Skeletal muscle cell (primary cell): Measurements from ENCODE around the gene PAX4.
A peak's percentile ranks its signal among the peaks of the same experiment; 100 is the strongest.

ENCODE experiments used
- DNase-seq: peaks from one replicate; pipeline ENCODE4 v3.0.0-alpha.2; 2010; ENCODE audit warnings: low read depth
- H3K4me3 ChIP-seq: 2 replicates; pipeline ENCODE4 v1.5.1; 2011; ENCODE audit warnings: low read depth, mild to moderate bottlenecking, control low read depth, low read length, moderate library complexity

The PAX4 gene

GRCh38 chr7:127618042-127618441 lies at the start of gene PAX4:
Gene PAX4 (minus strand): TSS chr7:127618142. CDS start chr7:127615928, 2,214 bp downstream.
- H3K4me3 ChIP-seq, result no peak within 1 kb of the TSS
- DNase-seq, result no peak

GRCh38 chr7:127667017-127667670 lies 49.2 kb upstream of the PAX4 start:
- DNase-seq, result no peak
- H3K4me3 ChIP-seq, result no peak overlapping the region

- no peak overlapping the region for H3K4me3 ChIP-seq
Observed at GRCh38 chr7:127666602-127667001, 48.7 kb upstream of the PAX4 start.

GRCh38 chr7:127665922-127666321 lies 48.0 kb upstream of the PAX4 start:
- no peak for DNase-seq
- no peak overlapping the region for H3K4me3 ChIP-seq

More at GRCh38 chr7:127666602-127667001, 48.7 kb upstream of the PAX4 start:
- no peak for DNase-seq

- DNase-seq, result no peak
- no peak overlapping the region for H3K4me3 ChIP-seq
Observed at GRCh38 chr7:127658970-127659630, 41.2 kb upstream of the PAX4 start.

GRCh38 chr7:127657500-127657899 lies 39.6 kb upstream of the PAX4 start:
- H3K4me3 ChIP-seq, result no peak overlapping the region
- no peak for DNase-seq

- DNase-seq, result no peak
- H3K4me3 ChIP-seq, result no peak overlapping the region
Observed at GRCh38 chr7:127655720-127656119, 37.8 kb upstream of the PAX4 start.

- H3K4me3 ChIP-seq, result no peak overlapping the region
- DNase-seq, result no peak
Observed at GRCh38 chr7:127654404-127655394, 36.8 kb upstream of the PAX4 start.

GRCh38 chr7:127653396-127653795 lies 35.5 kb upstream of the PAX4 start:
- H3K4me3 ChIP-seq, result peak overlapping the region; percentile 73
- no peak for DNase-seq

- no peak for DNase-seq
- H3K4me3 ChIP-seq, result peak overlapping the region; percentile 73
Observed at GRCh38 chr7:127652333-127653248, 34.6 kb upstream of the PAX4 start.

- peak; percentile 97 for DNase-seq
- peak within 1 kb of the TSS; percentile 73 for H3K4me3 ChIP-seq
Observed at GRCh38 chr7:127651556-127652332, 33.8 kb upstream of the PAX4 start, which contains the start of gene SND1. Gene SND1 (plus strand): TSS chr7:127652194. CDS start chr7:127652374, 180 bp downstream.

GRCh38 chr7:127650847-127651555 lies 33.1 kb upstream of the PAX4 start:
- no peak for DNase-seq

GRCh38 chr7:127648986-127649385 lies 31.0 kb upstream of the PAX4 start:
- DNase-seq, result no peak
- no peak overlapping the region for H3K4me3 ChIP-seq

More at GRCh38 chr7:127650847-127651555, 33.1 kb upstream of the PAX4 start:
- H3K4me3 ChIP-seq, result peak overlapping the region; percentile 73

- DNase-seq, result no peak
Observed at GRCh38 chr7:127647636-127648035, 29.7 kb upstream of the PAX4 start.

GRCh38 chr7:127644484-127644883 lies 26.5 kb upstream of the PAX4 start:
- H3K4me3 ChIP-seq, result no peak overlapping the region
- DNase-seq, result no peak

More at GRCh38 chr7:127647636-127648035, 29.7 kb upstream of the PAX4 start:
- no peak overlapping the region for H3K4me3 ChIP-seq

- no peak for DNase-seq
Observed at GRCh38 chr7:127638197-127638596, 20.3 kb upstream of the PAX4 start.

GRCh38 chr7:127635659-127636285 lies 17.8 kb upstream of the PAX4 start:
- H3K4me3 ChIP-seq, result no peak overlapping the region
- no peak for DNase-seq

More at GRCh38 chr7:127638197-127638596, 20.3 kb upstream of the PAX4 start:
- H3K4me3 ChIP-seq, result no peak overlapping the region
